K562 (cell line): Measurements from ENCODE around the gene PPFIBP2. TPM values are rescaled to one million over a fixed set of nuclear protein-coding genes. Genes with fewer than 3 reads are reported as not detected.

ENCODE experiments used
- ATAC-seq: fragments of 200-7000 bp; cut with Tn5 transposase; 3 replicates; pipeline ENCODE4 v1.9.1; 2020; ENCODE audit warnings: moderate library complexity
- BruUV-seq: library from RNA; stranded (reverse); fragments of 400-500 nt; replicated peaks from 2 replicates; lab custom pipeline; 2021; lab: Mats Ljungman, UMichigan
- CTCF ChIA-PET: fragments of 300-600 bp; formaldehyde crosslinking; extraction: SDS; loops from one replicate; lab custom pipeline; 2021; ENCODE audit warnings: low intra/inter-chr PET ratio; lab: Yijun Ruan, JAX
- POLR2A ChIA-PET: fragments of 300-600, 350-650 bp; sonication (Branson Sonifier 250); formaldehyde crosslinking; extraction: SDS; loops from one replicate; lab custom pipeline; 2021; ENCODE audit warnings: antibody characterized with exemption, inconsistent platforms; lab: Yijun Ruan, JAX
- DNase-seq, 4 experiments: peaks; one replicate each; pipeline versions ENCODE4 v3.0.0 to v3.0.0-alpha.2; 2011 to 2018; ENCODE audit warnings: low spot score in 3 of 4, mixed read lengths in 3 of 4; ENCODE audit errors: extremely low read depth in 1 of 4
- FAIRE-seq: peaks from 2 replicates; lab custom pipeline; 2011; peaks lifted over from hg19 to GRCh38; lab: Jason Lieb, UNC
- H2AFZ ChIP-seq: 2 replicates; pipeline ENCODE4 v1.6.0; 2011; ENCODE audit warnings: low read depth, low read length, control low read depth, inconsistent platforms
- H3K27ac ChIP-seq: fragments of 200-600 bp; 3 replicates; pipeline ENCODE4 v1.8.0; 2011; ENCODE audit warnings: low read depth, mild to moderate bottlenecking, control low read depth, inconsistent platforms, low read length, moderate library complexity, mixed read lengths; ENCODE audit errors: extremely low read depth
- H3K27me3 ChIP-seq, 2 experiments: fragments of 300-600 bp in 1 of 2; 2 replicates in 1 of 2; 3 replicates in 1 of 2; pipeline versions ENCODE4 v1.6.0 to v1.8.0; 2011; ENCODE audit warnings: inconsistent platforms in 2 of 2, low read length in 2 of 2, mild to moderate bottlenecking in 1 of 2, mixed read lengths in 1 of 2, moderate library complexity in 1 of 2; ENCODE audit not compliant: control insufficient read depth in 2 of 2, insufficient read depth in 2 of 2
- H3K36me3 ChIP-seq: fragments of 300-600 bp; 3 replicates; pipeline ENCODE4 v1.8.0; 2011; ENCODE audit warnings: mild to moderate bottlenecking, low read length, inconsistent platforms; ENCODE audit not compliant: control insufficient read depth, insufficient read depth
- H3K4me1 ChIP-seq, 2 experiments: fragments of 200-600 bp in 1 of 2; replicated peaks in 1 of 2; 2 replicates in 1 of 2; 3 replicates in 1 of 2; pipeline versions ENCODE4 v1.5.1 to v1.8.0; 2011; ENCODE audit warnings: inconsistent platforms in 2 of 2, low read length in 2 of 2, mild to moderate bottlenecking in 1 of 2, mixed read lengths in 1 of 2, moderate library complexity in 1 of 2; ENCODE audit not compliant: control insufficient read depth in 2 of 2, insufficient read depth in 2 of 2
- H3K4me2 ChIP-seq: 2 replicates; pipeline ENCODE4 v1.6.1; 2011; ENCODE audit warnings: low read length, control low read depth, inconsistent platforms, mixed read lengths; ENCODE audit not compliant: insufficient read depth
- H3K4me3 ChIP-seq: fragments of 200-600 bp; sonication (generic), shearing (Covaris generic); 2 replicates; pipeline ENCODE4 v1.5.1; 2016; ENCODE audit warnings: control low read depth, inconsistent platforms
- H3K79me2 ChIP-seq: fragments of 200-600 bp; 3 replicates; pipeline ENCODE4 v1.8.0; 2011; ENCODE audit warnings: low read length, inconsistent platforms; ENCODE audit not compliant: control insufficient read depth, insufficient read depth
- H3K9ac ChIP-seq, 2 experiments: 2 replicates each; pipeline versions ENCODE4 v1.6.0 to v1.6.1; 2011; ENCODE audit warnings: low read depth in 2 of 2, low read length in 2 of 2, control low read depth in 1 of 2, inconsistent platforms in 1 of 2, mild to moderate bottlenecking in 1 of 2, mixed read lengths in 1 of 2; ENCODE audit not compliant: insufficient read depth in 1 of 2
- H3K9me1 ChIP-seq: one replicate; pipeline ENCODE4 v1.6.0; 2011; ENCODE audit warnings: inconsistent platforms, mild to moderate bottlenecking, low read length, moderate library complexity; ENCODE audit not compliant: control insufficient read depth, insufficient read depth
- H3K9me3 ChIP-seq: replicated peaks from 2 replicates; pipeline ENCODE4 v1.5.1; 2011; ENCODE audit warnings: low read depth, low read length, inconsistent platforms; ENCODE audit not compliant: control insufficient read depth, insufficient read depth
- H4K20me1 ChIP-seq: replicated peaks from 2 replicates; pipeline ENCODE4 v1.6.1; 2011; ENCODE audit warnings: low read length, inconsistent platforms, mixed read lengths; ENCODE audit not compliant: control insufficient read depth, insufficient read depth
- DMBX1 ChIP-seq: fragments of 250-450 bp; sonication (Bioruptor Pico); IDR thresholded peaks from 2 replicates; pipeline ENCODE4 v1.8.0; 2022; ENCODE audit warnings: inconsistent platforms, mild to moderate bottlenecking, moderate library complexity, borderline replicate concordance
- E2F1 ChIP-seq: sonication (generic); formaldehyde crosslinking; IDR thresholded peaks from 2 replicates; pipeline ENCODE4 v1.8.1; 2023; ENCODE audit warnings: mild to moderate bottlenecking, missing genetic modification reagents, moderate library complexity
- L3MBTL2 ChIP-seq: fragments of 450-650 bp; IDR thresholded peaks from 2 replicates; pipeline ENCODE4 v1.6.1; 2016; ENCODE audit warnings: mild to moderate bottlenecking, moderate library complexity
- MYNN ChIP-seq, 2 experiments: sonication (generic); formaldehyde crosslinking in 1 of 2; IDR thresholded peaks; 2 replicates each; pipeline versions ENCODE4 v1.5.0 to v1.6.1; 2016 to 2020; ENCODE audit warnings: antibody characterized with exemption in 1 of 2, missing genetic modification reagents in 1 of 2
- PHF21A ChIP-seq: fragments of 450-650 bp; IDR thresholded peaks from 2 replicates; pipeline ENCODE4 v1.6.1; 2017; ENCODE audit warnings: low read depth, borderline replicate concordance
- SETDB1 ChIP-seq: IDR thresholded peaks from one replicate; pipeline ENCODE4 v1.6.1; 2012; ENCODE audit warnings: low read length, control low read depth, inconsistent platforms
- SMARCB1 ChIP-seq: IDR thresholded peaks from 2 replicates; pipeline ENCODE4 v1.6.1; 2011; ENCODE audit warnings: improper control_type of control experiment, low read depth; ENCODE audit not compliant: insufficient read length
- ZBTB40 ChIP-seq, 2 experiments: fragments of 450-650 bp in 1 of 2; sonication (generic) in 1 of 2; formaldehyde crosslinking in 1 of 2; IDR thresholded peaks; 2 replicates each; pipeline versions ENCODE4 v1.7.1 to v1.9.0; 2016 to 2022; ENCODE audit warnings: inconsistent platforms in 1 of 2, mild to moderate bottlenecking in 1 of 2, missing genetic modification reagents in 1 of 2
- WGBS: fragments of 100-300 bp; shearing (Covaris generic); methylation state at CpG from one replicate; pipeline ENCODE4 v1.1.6; 2016; ENCODE audit warnings: low coverage, mixed read lengths; ENCODE audit not compliant: insufficient coverage; ENCODE audit errors: missing lambda C conversion rate; 5-methylcytosine and 5-hydroxymethylcytosine counted together
- in situ Hi-C: fragments of 300-500 bp; cut with MboI; formaldehyde crosslinking; loops from 4 replicates; pipeline ENCODE4 v1.15.0; 2018; ENCODE audit warnings: inconsistent platforms, mixed read lengths
- intact Hi-C: fragments of 100-400 bp; cut with micrococcal nuclease; formaldehyde crosslinking; loops from 2 replicates; pipeline ENCODE4 v1.14.2; 2022
- polyA plus RNA-seq, 8 experiments: library from polyadenylated mRNA; depleted of rRNA in 4 of 8; stranded (reverse) in 5 of 8; unstranded in 3 of 8; fragments of >200 nt; fragmentation: Nextera tagmentation in 2 of 8; fragmentation: Illumina TruSeq in 1 of 8; extraction: Ambion mirVana in 2 of 8; extraction: Trizol in 1 of 8; gene quantifications; 2 replicates each; pipeline versions ENCODE4 v1.2.1 to v1.2.3, GENCODE V29; 2011 to 2014; ENCODE audit warnings: inconsistent platforms in 1 of 8, missing spikeins in 1 of 8
- total RNA-seq, 7 experiments: library from RNA; depleted of rRNA in 6 of 7; stranded (reverse); fragments of >200 nt in 6 of 7; fragmentation: Illumina TruSeq in 2 of 7; extraction: Trizol in 2 of 7; gene quantifications; 2 replicates each; pipeline versions ENCODE4 v1.2.1 to v1.2.3, GENCODE V29; 2011 to 2021; ENCODE audit warnings: low replicate concordance in 1 of 7

PPFIBP2 gene
- total and polyA plus RNA-seq, 9 of the 15 experiments (the other 6 are each of a cell fraction or from before 2014, with no cell fraction given): 0.18 to 3.4 (median 1.2) TPM

- Histone ChIP-seq H3K4me1 (no peaks in the 10 kb centered on the region), H3K9me3 (no peaks in the 10 kb centered on the region), H3K27me3 (peaks cover 8 to 31% of the 10 kb centered on the region in 2 experiments; a peak in 3 of 5 replicates), H3K9me1 (no peaks in the 10 kb centered on the region), H3K4me2 (no peak overlapping the region), H3K27ac (no peak overlapping the region), H2AFZ (no peak overlapping the region), H3K9ac (no peak overlapping the region), H3K36me3 (no peaks in the 10 kb centered on the region), H3K79me2 (no peaks in the 10 kb centered on the region), H3K4me3 (no peak overlapping the region), H4K20me1 (no peaks in the 10 kb centered on the region; the same call in 1 of the 2 replicates)
- WGBS: 0% methylated on average over 6 of the region's 6 CpGs
- no peak for DNase-seq
- CTCF ChIA-PET: no interaction called here
- no peak for FAIRE-seq
- POLR2A ChIA-PET: no interaction called here
- in situ Hi-C loops (no loop called here), intact Hi-C loops (no loop called here)
- no TSS peak for BruUV-seq
- no peak for ATAC-seq
- TF ChIP-seq E2F1 (CRISPR knock-in tag): no peak
- TF ChIP-seq SETDB1: no peak
- TF ChIP-seq DMBX1: no peak
- TF ChIP-seq SMARCB1: no peak
- no peak for TF ChIP-seq L3MBTL2
- TF ChIP-seq ZBTB40 (IDR thresholded peaks at IDR 0.05): no peak
- TF ChIP-seq ZBTB40 (CRISPR knock-in tag; IDR thresholded peaks at IDR 0.05): no peak
- no peak for TF ChIP-seq PHF21A
- no peak for TF ChIP-seq MYNN (IDR thresholded peaks at IDR 0.05)
- no peak for TF ChIP-seq MYNN (CRISPR knock-in tag; IDR thresholded peaks at IDR 0.05)
Observed at GRCh38 chr11:7524462-7525235, 10.8 kb downstream of the PPFIBP2 start.
